Activated CD4-positive, alpha-beta T cell treated with anti-CD3 and anti-CD28 coated beads, Interleukin-2, amount 50 U/mL, for 48 hours (primary cell): ENCODE data around the gene PRDX3.
"Not testable (repeated sequence)": the region's sequence is repeated elsewhere in the genome, so short reads cannot be mapped to it uniquely, and the experiment has no call there.

Experiments used
- DNase-seq, 2 experiments: peaks; one replicate each; pipeline ENCODE4 v3.0.0-alpha.2; 2020

Gene PRDX3

GRCh38 chr10:119205894-119206602 lies 27.4 kb upstream of the PRDX3 start:
- peak; percentile 66 to 74 for DNase-seq

- no peak for DNase-seq
Observed at GRCh38 chr10:119203006-119203405, 24.4 kb upstream of the PRDX3 start.

GRCh38 chr10:119201233-119201632 lies 22.6 kb upstream of the PRDX3 start:
- DNase-seq: no peak

- peak in 1 of 2 experiments; percentile 49 for DNase-seq
Observed at GRCh38 chr10:119199231-119199992, 20.8 kb upstream of the PRDX3 start.

GRCh38 chr10:119198438-119198837 lies 19.8 kb upstream of the PRDX3 start:
- DNase-seq: peak; percentile 55 to 64

- no peak for DNase-seq
Observed at GRCh38 chr10:119197921-119198320, 19.3 kb upstream of the PRDX3 start.

GRCh38 chr10:119191881-119192280 lies 13.3 kb upstream of the PRDX3 start:
- no peak for DNase-seq

- no peak for DNase-seq
Observed at GRCh38 chr10:119190954-119191785, 12.6 kb upstream of the PRDX3 start.

GRCh38 chr10:119190353-119190752 lies 11.7 kb upstream of the PRDX3 start:
- no peak for DNase-seq

- no peak for DNase-seq
Observed at GRCh38 chr10:119189811-119190282, 11.2 kb upstream of the PRDX3 start.

GRCh38 chr10:119183664-119184412 lies 5.2 kb upstream of the PRDX3 start:
- DNase-seq: no peak

GRCh38 chr10:119180850-119181400 lies 2.3 kb upstream of the PRDX3 start:
- not testable (repeated sequence) for DNase-seq

- peak; percentile 39 to 61 for DNase-seq
Observed at GRCh38 chr10:119177708-119178371, 772 bp downstream of the PRDX3 start.

GRCh38 chr10:119176166-119176565 lies 2.4 kb downstream of the PRDX3 start:
- no peak for DNase-seq

- no peak for DNase-seq
Observed at GRCh38 chr10:119174109-119174508, 4.5 kb downstream of the PRDX3 start.

GRCh38 chr10:119167041-119167440 lies 11.6 kb downstream of the PRDX3 start:
- no peak for DNase-seq

- DNase-seq: no peak
Observed at GRCh38 chr10:119166564-119166963, 12.0 kb downstream of the PRDX3 start.

GRCh38 chr10:119166118-119166500 lies 12.5 kb downstream of the PRDX3 start:
- no peak for DNase-seq

- peak; percentile 79 to 84 for DNase-seq
Observed at GRCh38 chr10:119165171-119166117, 13.2 kb downstream of the PRDX3 start, which contains the start of gene SFXN4. Gene SFXN4, minus strand, starts transcription at chr10:119165714. Its CDS starts 67 bp downstream, at chr10:119165647.

- DNase-seq: no peak
Observed at GRCh38 chr10:119162452-119163092, 16.0 kb downstream of the PRDX3 start.
